ENCODE data around the gene USP12.
"Not testable (repeated sequence)": the region's sequence is repeated elsewhere in the genome, so short reads cannot be mapped to it uniquely, and the experiment has no call there.

USP12 gene

GRCh38 chr13:27118428-27119054, 53.1 kb downstream of the USP12 start:
- no peak for DNase-seq

DNA sequence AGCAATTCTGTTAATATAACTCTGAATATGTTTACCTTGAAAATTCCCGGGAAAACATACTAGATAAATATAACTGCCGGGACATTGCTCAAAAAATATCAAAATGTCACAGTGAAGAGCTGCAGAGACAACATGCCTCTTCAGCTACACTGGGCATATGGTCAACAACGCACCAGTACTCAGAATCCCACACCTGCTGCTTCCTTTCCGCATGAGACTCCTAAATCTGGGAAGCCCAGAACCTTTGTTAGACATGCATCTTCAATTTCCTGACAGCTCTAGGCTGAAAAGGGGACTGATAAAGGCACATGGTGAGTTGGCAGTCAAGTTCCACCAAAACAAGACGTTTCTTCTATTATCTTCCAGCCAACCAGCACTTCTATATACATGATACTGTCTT, 53.7 kb downstream of the USP12 start:
- no peak for DNase-seq

DNA sequence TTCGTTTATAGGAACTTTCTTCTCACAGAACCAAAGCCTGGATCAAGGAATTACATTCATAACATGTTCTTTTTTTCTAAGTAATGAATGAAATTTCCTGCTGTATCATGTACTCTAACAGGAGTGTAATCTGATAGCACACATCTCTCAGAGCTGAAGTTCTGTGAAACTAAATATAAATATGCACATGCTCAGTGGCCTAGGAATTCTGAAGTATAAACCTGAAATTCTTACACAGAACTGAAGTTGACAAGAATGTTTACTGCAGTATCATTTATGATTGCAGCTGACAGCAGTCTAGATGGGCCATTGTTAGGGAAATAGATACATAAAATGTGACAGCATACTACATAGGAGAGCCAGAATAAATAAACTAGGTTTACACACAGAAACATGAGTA, 54.5 kb downstream of the USP12 start:
- no peak for DNase-seq

- DNase-seq = no peak
Measured at GRCh38 chr13:27113436-27113835, 58.2 kb downstream of the USP12 start.

DNA sequence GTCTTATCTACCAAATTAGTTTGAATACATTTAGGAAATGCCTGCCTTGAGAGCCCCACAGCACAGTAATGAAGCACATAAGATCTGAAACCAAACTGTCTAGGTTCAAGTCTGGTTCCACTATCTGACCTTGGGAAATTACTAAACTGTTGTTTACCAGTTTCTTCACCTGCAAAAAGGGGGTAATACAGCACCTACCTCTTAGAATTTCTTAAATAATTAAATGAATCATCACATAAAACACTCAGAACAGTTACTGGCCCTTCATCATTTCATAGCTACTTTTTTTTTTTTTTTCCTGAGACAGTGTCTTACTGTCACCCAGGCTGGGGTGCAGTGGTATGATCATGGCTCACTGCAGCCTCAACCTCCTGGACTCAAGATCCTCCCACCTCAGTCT, 59.6 kb downstream of the USP12 start:
- DNase-seq = no peak

GRCh38 chr13:27110056-27110746, 61.4 kb downstream of the USP12 start:
- DNase-seq = no peak

DNA sequence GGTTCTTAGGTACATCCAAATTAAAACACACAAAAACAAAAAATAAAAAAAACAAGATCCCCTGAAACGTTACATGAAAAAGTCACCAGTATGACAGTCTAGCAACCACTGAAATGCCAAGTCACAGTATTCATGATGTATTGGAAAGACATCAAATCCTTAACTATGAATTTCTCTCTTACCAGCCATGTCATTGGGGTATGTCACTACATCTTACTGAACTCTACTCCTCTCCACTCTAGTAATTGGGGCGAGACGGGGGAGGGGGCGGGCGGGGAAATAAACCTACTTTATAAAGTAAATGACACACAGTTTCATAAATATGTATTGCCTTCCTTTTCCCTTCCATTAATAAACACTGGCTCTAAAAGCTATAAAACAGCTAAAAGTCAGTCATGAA, 65.5 kb downstream of the USP12 start:
- DNase-seq = no peak

GRCh38 chr13:27104606-27105005, 67.0 kb downstream of the USP12 start:
- DNase-seq = no peak

DNA sequence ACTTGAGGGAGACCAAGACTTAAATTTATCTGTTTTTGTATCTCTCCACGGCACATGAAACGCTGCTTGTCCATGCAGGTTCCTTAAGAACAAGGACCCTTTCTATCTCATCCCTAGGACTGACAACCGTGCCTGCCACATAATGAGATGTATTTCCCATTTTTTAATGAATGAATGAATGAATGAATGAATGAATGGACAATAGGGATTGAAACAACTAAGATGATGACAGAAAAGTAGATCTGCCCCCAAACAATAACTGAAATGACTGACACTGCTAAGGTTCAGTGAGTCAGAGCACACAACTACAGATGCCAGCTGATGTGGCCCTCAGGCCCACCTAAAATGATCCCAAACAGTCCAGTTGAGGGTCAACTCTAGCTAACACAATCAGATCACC, 69.8 kb downstream of the USP12 start:
- DNase-seq = no peak

GRCh38 chr13:27101289-27101688, 70.3 kb downstream of the USP12 start:
- DNase-seq = no peak

GRCh38 chr13:27097691-27098090, 73.9 kb downstream of the USP12 start:
- no peak for DNase-seq

GRCh38 chr13:27091451-27091850, 80.2 kb downstream of the USP12 start:
- DNase-seq = no peak

- no peak for DNase-seq
Measured at GRCh38 chr13:27088619-27089018, 83.0 kb downstream of the USP12 start.

DNA sequence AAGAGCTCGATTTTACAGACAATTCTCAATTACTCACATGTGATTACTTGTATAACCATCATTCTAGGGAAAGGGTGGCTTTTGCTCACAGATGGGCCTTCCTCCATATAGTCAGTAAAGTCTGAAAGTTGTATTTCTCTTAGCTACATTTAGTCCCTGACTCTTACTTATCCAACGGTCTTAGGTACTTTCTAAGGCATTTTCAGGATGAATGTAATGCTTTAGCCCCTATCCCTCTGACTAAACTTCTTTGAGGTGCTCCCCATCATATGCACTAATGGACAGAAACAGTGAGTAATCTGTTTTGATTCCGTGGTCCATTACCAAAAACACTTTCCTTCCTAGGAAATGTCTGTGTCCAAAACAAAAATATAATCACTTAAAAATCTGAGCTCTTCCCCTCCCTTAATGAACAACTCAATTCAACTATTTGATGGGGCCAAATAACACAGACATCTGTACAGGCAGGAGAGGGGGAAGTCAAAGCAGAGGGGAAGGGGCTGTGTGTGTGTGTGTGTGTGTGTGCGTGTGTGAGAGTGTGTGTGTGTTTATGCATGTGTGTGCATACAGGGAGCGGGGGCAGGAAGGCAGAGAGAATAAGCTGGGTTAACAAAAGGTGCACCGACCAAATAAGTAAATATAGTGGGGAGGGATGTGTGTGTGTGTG, 84.9 kb downstream of the USP12 start:
- no peak for DNase-seq

GRCh38 chr13:27083183-27083582, 88.4 kb downstream of the USP12 start:
- no peak for DNase-seq

- no peak for DNase-seq
Measured at GRCh38 chr13:27081893-27082679, 89.5 kb downstream of the USP12 start.

DNA sequence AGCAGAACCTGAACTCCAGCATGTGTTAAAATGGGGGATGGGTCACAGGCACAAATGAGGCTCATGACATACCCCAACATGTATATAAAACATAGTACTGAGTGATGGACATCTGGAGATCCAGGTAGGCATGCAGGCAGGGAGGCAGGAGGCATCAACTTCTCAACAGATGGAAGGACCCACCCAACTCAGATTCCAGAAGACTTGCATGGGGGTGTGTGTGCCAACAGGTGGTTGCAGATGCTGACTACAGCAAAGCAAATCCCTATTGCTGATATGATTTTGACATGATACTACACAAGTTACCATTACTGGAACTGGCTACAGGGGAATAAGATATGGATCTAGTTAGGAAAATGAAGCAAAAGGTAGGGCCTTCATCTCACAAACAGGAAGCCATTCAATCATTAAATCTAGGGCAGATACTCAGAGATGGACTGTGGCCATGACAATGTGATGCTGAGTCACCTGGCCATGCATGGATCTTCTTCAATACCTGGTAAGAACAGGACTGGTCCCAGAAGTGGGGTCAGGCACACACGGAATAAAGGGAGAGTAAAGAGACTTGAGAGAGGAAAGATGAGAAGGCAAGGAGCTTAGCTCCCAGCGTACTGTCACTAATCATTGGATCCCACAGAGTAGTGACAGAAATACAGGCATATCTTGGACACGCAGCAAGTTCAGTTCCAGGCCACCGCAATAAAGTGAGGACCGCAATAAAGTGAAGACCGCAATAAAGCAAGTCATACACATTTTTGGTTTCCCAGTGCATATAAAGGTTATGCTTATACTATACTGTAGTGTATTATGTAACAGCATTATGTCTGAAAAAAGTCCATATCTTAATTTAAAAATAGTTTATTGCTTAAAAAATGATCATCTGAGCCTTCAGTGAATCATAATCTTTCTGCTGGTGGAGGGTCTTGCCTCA, 91.3 kb downstream of the USP12 start:
- DNase-seq = no peak

- no peak for DNase-seq
Measured at GRCh38 chr13:27079421-27079958, 92.1 kb downstream of the USP12 start.

DNA sequence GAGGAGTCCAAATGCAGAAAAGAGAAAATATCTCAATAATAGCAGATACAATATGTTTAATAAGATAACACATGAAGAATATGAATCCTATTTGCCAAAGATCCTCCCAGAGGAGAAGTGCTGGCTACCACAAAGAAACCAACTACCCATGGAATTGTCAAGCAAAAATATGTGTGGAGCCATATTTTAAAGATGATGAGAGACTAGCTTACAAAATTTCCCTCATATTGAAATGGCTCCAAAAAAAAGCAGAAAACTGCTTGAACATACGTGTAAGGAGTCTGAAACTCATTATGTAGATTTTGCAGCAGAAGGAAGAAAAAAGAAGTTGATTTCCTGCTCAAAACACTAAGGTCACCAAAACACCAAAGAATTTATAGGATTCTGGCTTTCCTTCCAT, 94.2 kb downstream of the USP12 start:
- no peak for DNase-seq

GRCh38 chr13:27076421-27076820, 95.2 kb downstream of the USP12 start:
- no peak for DNase-seq

DNA sequence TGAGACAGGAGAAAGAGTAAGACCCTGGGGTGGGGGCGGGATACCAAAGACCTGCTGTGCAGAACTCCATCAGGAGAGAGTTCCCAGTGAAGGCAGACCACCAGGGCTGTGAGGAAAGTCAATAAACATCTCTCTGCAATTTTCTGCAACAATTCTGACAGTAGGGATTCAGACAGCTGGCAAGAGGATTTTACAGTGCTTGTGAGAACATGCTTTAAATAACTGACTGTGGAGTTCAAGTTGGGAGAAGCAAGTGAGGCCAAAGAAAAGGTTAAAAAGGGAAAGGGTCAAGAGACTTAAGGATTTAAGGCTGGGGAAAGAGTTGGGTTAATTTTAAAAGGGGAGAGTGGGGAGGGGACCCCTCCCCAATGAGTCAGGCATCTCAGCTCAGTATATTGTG, 98.4 kb downstream of the USP12 start:
- no peak for DNase-seq

GRCh38 chr13:27066123-27066522, 105.5 kb downstream of the USP12 start:
- DNase-seq = not testable (repeated sequence)

Data from activated CD8-positive, alpha-beta memory T cell treated with anti-CD3 and anti-CD28 coated beads, Interleukin-2, amount 50 U/mL, for 4 hours (primary cell).